RWPE1 (cell line): ENCODE results near the gene RPS5.
"Not testable (repeated sequence)": the region's sequence is repeated elsewhere in the genome, so short reads cannot be mapped to it uniquely, and the experiment has no call there.

Experiments used
- CTCF ChIA-PET: fragments of 350-600 bp; sonication (Branson Sonifier 250); formaldehyde crosslinking; extraction: SDS; loops from one replicate; lab custom pipeline; 2021; lab: Yijun Ruan, JAX
- POLR2A ChIA-PET: fragments of 400-600 bp; formaldehyde crosslinking; extraction: SDS; loops from one replicate; lab custom pipeline; 2020; ENCODE audit warnings: antibody characterized with exemption; ENCODE audit not compliant: low non-redundant PET; lab: Yijun Ruan, JAX
- DNase-seq: peaks from one replicate; pipeline ENCODE4 v3.0.0; 2012; ENCODE audit warnings: low spot score
- H3K27ac ChIP-seq: fragments of 450-650 bp; 2 replicates; pipeline ENCODE4 v1.5.1; 2017
- TF ChIP-seq, protein P1 (sequence below): fragments of 450-650 bp; conservative IDR thresholded peaks from 2 replicates; pipeline ENCODE4 v1.5.1; 2017; ENCODE audit warnings: low read depth, mild to moderate bottlenecking

The RPS5 gene

DNA sequence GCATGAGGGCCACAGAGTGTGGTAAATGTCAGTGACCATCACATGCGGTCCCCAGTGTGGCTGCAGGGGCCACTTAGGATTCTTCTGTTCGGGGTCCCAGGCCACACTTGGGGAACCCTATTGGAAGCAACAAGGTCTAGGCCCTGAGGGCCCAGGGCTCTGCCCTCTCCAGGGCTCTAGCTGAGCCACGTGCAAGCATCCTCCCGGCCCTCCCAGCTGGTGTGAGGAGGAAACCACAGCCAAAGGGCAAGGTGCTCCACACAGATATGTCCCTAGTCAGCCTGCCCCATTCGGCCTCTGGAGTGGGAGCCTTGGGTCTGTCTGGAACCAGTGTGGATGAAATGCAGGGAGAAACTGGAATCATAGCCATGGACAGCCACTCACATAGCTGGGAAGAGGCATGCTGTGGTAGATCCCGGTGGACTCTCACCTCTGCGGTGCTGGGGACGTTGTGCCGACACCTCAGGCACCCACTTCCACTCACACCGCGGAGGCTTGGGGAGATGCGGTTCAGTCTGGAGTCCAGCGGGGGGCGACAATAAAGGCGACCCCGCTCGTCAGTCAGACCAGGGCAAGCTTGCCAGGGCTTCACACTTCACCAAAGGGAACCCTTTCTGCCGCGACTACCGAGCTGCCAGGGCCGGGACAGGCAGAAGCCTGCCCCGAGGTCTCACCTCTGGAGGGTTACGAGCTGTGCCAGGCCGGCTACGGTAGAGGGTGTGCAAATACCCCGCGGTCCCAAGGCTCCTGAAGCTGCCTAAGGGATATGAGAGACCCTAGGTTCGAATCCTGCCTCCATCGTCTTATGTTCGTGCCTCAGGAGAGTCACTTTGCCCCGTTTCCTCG lies 20.3 kb upstream of the RPS5 start:
- TF ChIP-seq, protein P1, sequence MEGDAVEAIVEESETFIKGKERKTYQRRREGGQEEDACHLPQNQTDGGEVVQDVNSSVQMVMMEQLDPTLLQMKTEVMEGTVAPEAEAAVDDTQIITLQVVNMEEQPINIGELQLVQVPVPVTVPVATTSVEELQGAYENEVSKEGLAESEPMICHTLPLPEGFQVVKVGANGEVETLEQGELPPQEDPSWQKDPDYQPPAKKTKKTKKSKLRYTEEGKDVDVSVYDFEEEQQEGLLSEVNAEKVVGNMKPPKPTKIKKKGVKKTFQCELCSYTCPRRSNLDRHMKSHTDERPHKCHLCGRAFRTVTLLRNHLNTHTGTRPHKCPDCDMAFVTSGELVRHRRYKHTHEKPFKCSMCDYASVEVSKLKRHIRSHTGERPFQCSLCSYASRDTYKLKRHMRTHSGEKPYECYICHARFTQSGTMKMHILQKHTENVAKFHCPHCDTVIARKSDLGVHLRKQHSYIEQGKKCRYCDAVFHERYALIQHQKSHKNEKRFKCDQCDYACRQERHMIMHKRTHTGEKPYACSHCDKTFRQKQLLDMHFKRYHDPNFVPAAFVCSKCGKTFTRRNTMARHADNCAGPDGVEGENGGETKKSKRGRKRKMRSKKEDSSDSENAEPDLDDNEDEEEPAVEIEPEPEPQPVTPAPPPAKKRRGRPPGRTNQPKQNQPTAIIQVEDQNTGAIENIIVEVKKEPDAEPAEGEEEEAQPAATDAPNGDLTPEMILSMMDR, result no peak
- no peak for DNase-seq
- CTCF ChIA-PET, result no interaction called here
- no peak overlapping the region for H3K27ac ChIP-seq
- POLR2A ChIA-PET, result no interaction called here

- no peak for DNase-seq
- ChIA-PET POLR2A (no interaction called here), CTCF (no interaction called here)
- TF ChIP-seq, protein P1, result no peak
- H3K27ac ChIP-seq, result no peak overlapping the region
Observed at GRCh38 chr19:58367698-58368454, 19.2 kb upstream of the RPS5 start.

DNA sequence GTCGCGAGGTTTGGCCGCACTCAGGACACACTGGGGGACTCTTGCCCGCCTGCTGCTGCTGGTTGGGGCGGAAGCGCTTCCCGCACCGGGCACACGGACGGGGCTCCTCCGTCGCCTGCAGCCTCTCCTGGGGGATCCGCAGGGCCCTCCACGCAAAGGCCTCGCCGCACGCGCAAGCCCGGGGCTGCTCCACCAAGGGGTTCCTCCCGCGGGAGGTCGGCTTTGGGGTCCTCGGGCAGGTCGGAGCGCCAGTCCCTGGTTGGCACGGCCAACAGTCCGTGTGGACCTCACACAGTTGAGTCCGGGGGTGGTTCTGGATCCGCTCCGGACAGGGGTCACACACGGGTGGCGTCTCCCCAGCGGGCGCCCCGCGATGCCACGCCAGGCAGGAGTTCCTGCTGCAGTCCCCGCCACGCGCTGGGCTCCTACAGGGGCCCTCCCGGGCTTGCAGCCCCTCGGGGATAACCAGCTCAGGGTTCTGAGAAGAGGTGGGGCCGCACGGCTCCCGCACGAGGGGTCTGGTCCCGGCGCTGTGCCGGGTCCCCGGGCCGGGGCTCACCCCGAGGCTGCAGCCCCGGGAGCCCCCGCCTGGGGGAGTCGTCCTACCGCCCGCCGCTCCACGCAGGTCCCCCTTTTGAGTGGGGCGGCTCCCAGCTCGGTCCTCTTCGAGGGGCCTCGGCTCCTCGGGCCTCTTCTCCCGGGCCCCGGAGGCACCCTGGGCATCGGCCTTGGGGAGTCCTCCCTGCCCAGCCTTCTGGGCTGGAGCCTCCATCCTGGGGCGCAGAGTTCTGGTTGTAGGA lies 18.3 kb upstream of the RPS5 start:
- TF ChIP-seq, protein P1, result no peak
- ChIA-PET POLR2A (interaction anchor here (1.1 kb wide), 1 partner anchor 42 kb away, joined by 3 read pairs; the partner anchor contains the start of gene ZSCAN22), CTCF (no interaction called here)
- no peak for DNase-seq
- H3K27ac ChIP-seq, result no peak overlapping the region

- ChIA-PET CTCF (interaction anchor here (0.7 to 0.8 kb wide), 2 partner anchors 23 to 782 kb away, joined by 4 read pairs; no protein-coding TSS in a partner anchor), POLR2A (no interaction called here)
- TF ChIP-seq, protein P1, result no peak
- no peak overlapping the region for H3K27ac ChIP-seq
- DNase-seq, result no peak
Observed at GRCh38 chr19:58372311-58373133, 14.5 kb upstream of the RPS5 start.

DNA sequence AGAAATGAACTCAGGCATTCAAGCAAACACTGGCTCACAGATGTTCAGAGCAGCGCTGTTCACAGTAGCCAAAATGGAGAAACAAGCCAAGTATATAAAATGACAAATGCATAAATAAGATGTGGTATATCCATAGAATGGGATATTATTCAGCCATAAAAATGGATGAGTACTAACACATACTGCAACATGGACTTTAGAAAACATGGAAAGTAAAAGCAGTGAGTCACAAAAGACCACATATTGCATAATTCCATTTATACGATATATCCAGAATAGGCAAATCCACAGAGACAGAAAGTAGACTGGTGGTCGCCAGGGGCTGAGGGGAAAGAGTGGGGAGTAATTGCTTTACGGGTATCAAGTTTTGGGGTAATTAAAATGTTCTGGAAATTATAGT lies 12.9 kb upstream of the RPS5 start:
- CTCF ChIA-PET, result no interaction called here
- POLR2A ChIA-PET, result interaction anchor here (1.0 kb wide), 1 partner anchor 14 kb away, joined by 4 read pairs; no protein-coding TSS in a partner anchor

DNA sequence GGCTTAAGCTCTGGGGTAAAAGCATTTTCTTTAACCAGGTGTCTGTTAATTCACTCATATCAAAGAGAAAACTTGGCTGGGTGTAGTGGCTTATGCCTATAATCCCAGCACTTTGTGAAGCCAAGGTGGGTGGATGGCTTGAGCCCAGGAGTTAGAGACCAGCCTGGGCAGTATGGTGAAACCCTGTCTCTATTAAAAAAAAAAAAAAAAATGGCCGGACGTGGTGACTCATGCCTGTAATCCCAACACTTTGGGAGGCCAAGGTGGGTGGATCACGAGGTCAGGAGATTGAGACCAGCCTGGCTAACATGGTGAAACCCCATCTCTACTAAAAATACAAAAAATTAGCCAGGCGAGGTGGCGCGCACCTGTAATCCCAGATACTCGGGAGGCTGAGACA lies 10.3 kb upstream of the RPS5 start:
- H3K27ac ChIP-seq, DNase-seq, CTCF ChIA-PET: not testable (repeated sequence)
- POLR2A ChIA-PET, result interaction anchor here (0.6 to 0.7 kb wide), 2 partner anchors 52 to 157 kb away, joined by 3 to 5 read pairs; no protein-coding TSS in a partner anchor

More for the DNA sequence above, 12.9 kb upstream of the RPS5 start:
- TF ChIP-seq, protein P1, result no peak
- H3K27ac ChIP-seq, result no peak overlapping the region
- DNase-seq, result no peak
